Panc1 (cell line): ENCODE results near the gene CYTH4.

ENCODE experiments used
- CTCF ChIP-seq: fragments of 450-650 bp; IDR thresholded peaks from 2 replicates; pipeline ENCODE4 v1.5.1; 2017; ENCODE audit warnings: mild to moderate bottlenecking
- POLR2AphosphoS5 ChIP-seq: IDR thresholded peaks from 2 replicates; pipeline ENCODE4 v1.6.1; 2012; ENCODE audit warnings: mild to moderate bottlenecking, low read depth, low read length, moderate library complexity
- REST ChIP-seq, 2 experiments: IDR thresholded peaks; 2 replicates each; pipeline ENCODE4 v1.6.1; 2011 to 2012; ENCODE audit warnings: low read depth in 2 of 2, control low read depth in 1 of 2, low read length in 1 of 2, mild to moderate bottlenecking in 1 of 2, moderate library complexity in 1 of 2; ENCODE audit not compliant: insufficient read depth in 1 of 2

GRCh38 chr22:37267135-37267587 is 15.1 kb upstream of the CYTH4 start:
- TF ChIP-seq CTCF (peak; percentile 91), REST (IDR thresholded peaks at IDR 0.05; ENCODE audit: insufficient read depth in 1 of 2, low read depth in 2 of 2, low read length in 1 of 2) (no peak), POLR2AphosphoS5 (no peak)
